ENCODE data around the gene CDKAL1.
"Not testable (repeated sequence)": the region's sequence is repeated elsewhere in the genome, so short reads cannot be mapped to it uniquely, and the experiment has no call there.

The CDKAL1 gene

GRCh38 chr6:20744911-20745557 is 210.8 kb downstream of the CDKAL1 start:
- no peak for DNase-seq (ENCODE audit: low spot score)

- no peak for DNase-seq (ENCODE audit: low spot score)
Observed at GRCh38 chr6:20746024-20746423, 211.8 kb downstream of the CDKAL1 start.

- no peak for DNase-seq (ENCODE audit: low spot score)
Observed at GRCh38 chr6:20746805-20747558, 212.7 kb downstream of the CDKAL1 start.

- no peak for DNase-seq (ENCODE audit: low spot score)
Observed at GRCh38 chr6:20747991-20748390, 213.7 kb downstream of the CDKAL1 start.

- no peak for DNase-seq (ENCODE audit: low spot score)
Observed at GRCh38 chr6:20751293-20751935, 217.2 kb downstream of the CDKAL1 start.

GRCh38 chr6:20755631-20756030 is 221.4 kb downstream of the CDKAL1 start:
- no peak for DNase-seq (ENCODE audit: low spot score)

- not testable (repeated sequence) for DNase-seq (ENCODE audit: low spot score)
Observed at GRCh38 chr6:20756584-20757147, 222.4 kb downstream of the CDKAL1 start.

GRCh38 chr6:20757761-20758160 is 223.5 kb downstream of the CDKAL1 start:
- no peak for DNase-seq (ENCODE audit: low spot score)

GRCh38 chr6:20763296-20763695 is 229.0 kb downstream of the CDKAL1 start:
- DNase-seq (ENCODE audit: low spot score), result no peak

- DNase-seq (ENCODE audit: low spot score), result no peak
Observed at GRCh38 chr6:20769631-20770030, 235.4 kb downstream of the CDKAL1 start.

- no peak for DNase-seq (ENCODE audit: low spot score)
Observed at GRCh38 chr6:20770773-20771172, 236.5 kb downstream of the CDKAL1 start.

- no peak for DNase-seq (ENCODE audit: low spot score)
Observed at GRCh38 chr6:20771409-20771808, 237.2 kb downstream of the CDKAL1 start.

GRCh38 chr6:20773822-20774221 is 239.6 kb downstream of the CDKAL1 start:
- no peak for DNase-seq (ENCODE audit: low spot score)

GRCh38 chr6:20775981-20776380 is 241.7 kb downstream of the CDKAL1 start:
- DNase-seq (ENCODE audit: low spot score), result no peak

GRCh38 chr6:20777801-20778200 is 243.5 kb downstream of the CDKAL1 start:
- DNase-seq (ENCODE audit: low spot score), result no peak

- no peak for DNase-seq (ENCODE audit: low spot score)
Observed at GRCh38 chr6:20778459-20778858, 244.2 kb downstream of the CDKAL1 start.

GRCh38 chr6:20778912-20779311 is 244.7 kb downstream of the CDKAL1 start:
- no peak for DNase-seq (ENCODE audit: low spot score)

- no peak for DNase-seq (ENCODE audit: low spot score)
Observed at GRCh38 chr6:20789162-20789561, 254.9 kb downstream of the CDKAL1 start.

GRCh38 chr6:20790032-20790791 is 256.0 kb downstream of the CDKAL1 start:
- no peak for DNase-seq (ENCODE audit: low spot score)

- no peak for DNase-seq (ENCODE audit: low spot score)
Observed at GRCh38 chr6:20791074-20791473, 256.8 kb downstream of the CDKAL1 start.

GRCh38 chr6:20791944-20792343 is 257.7 kb downstream of the CDKAL1 start:
- no peak for DNase-seq (ENCODE audit: low spot score)

GRCh38 chr6:20793174-20793573 is 258.9 kb downstream of the CDKAL1 start:
- no peak for DNase-seq (ENCODE audit: low spot score)

Measured in CD4-positive, alpha-beta T cell treated with Interleukin-15 for 4 hours (primary cell).